Smooth muscle cell (in vitro differentiated cells): ENCODE data around the gene COL2A1. TPM values are rescaled to one million over a fixed set of nuclear protein-coding genes. Genes with fewer than 3 reads are reported as not detected.

Source experiments
- DNase-seq: peaks from one replicate; lab custom pipeline; 2025; ENCODE audit not compliant: unreplicated experiment; lab: John Stamatoyannopoulos, UW
- H2AFZ ChIP-seq: fragments of 200-600 bp; sonication (generic); 2 replicates; pipeline ENCODE4 v1.6.0; 2016; ENCODE audit warnings: antibody characterized with exemption, low read depth, mild to moderate bottlenecking
- H3F3A ChIP-seq: fragments of 200-600 bp; sonication (generic); 2 replicates; pipeline ENCODE4 v1.6.0; 2017; ENCODE audit warnings: antibody characterized with exemption, low read depth
- H3K27ac ChIP-seq: fragments of 200-600 bp; sonication (generic); 2 replicates; pipeline ENCODE4 v1.5.1; 2016; ENCODE audit warnings: low read depth, mild to moderate bottlenecking
- H3K27me3 ChIP-seq: fragments of 200-600 bp; sonication (generic); 2 replicates; pipeline ENCODE4 v1.6.1; 2016; ENCODE audit warnings: low read depth, mild to moderate bottlenecking
- H3K36me3 ChIP-seq: fragments of 200-600 bp; sonication (generic); 2 replicates; pipeline ENCODE4 v1.5.1; 2016; ENCODE audit warnings: low read depth
- H3K4me1 ChIP-seq: fragments of 200-600 bp; sonication (generic); 2 replicates; pipeline ENCODE4 v1.5.1; 2016; ENCODE audit warnings: low read depth
- H3K4me2 ChIP-seq: fragments of 200-600 bp; sonication (generic); 2 replicates; pipeline ENCODE4 v1.6.0; 2016; ENCODE audit warnings: mild to moderate bottlenecking
- H3K4me3 ChIP-seq: fragments of 200-600 bp; sonication (generic); 2 replicates; pipeline ENCODE4 v1.5.1; 2016; ENCODE audit warnings: mild to moderate bottlenecking
- H3K79me2 ChIP-seq: fragments of 200-600 bp; sonication (generic); 2 replicates; pipeline ENCODE4 v1.6.0; 2016; ENCODE audit warnings: low read depth, mild to moderate bottlenecking
- H3K9ac ChIP-seq: fragments of 200-600 bp; sonication (generic); 2 replicates; pipeline ENCODE4 v1.6.0; 2016; ENCODE audit warnings: low read depth
- H3K9me3 ChIP-seq: fragments of 200-600 bp; sonication (generic); replicated peaks from 2 replicates; pipeline ENCODE4 v1.5.1; 2016; ENCODE audit warnings: low read depth
- H4K20me1 ChIP-seq: fragments of 200-600 bp; sonication (generic); 2 replicates; pipeline ENCODE4 v1.6.0; 2016; ENCODE audit warnings: low read depth
- WGBS: methylation state at CpG from one replicate; pipeline ENCODE4 v1.1.7; 2016; ENCODE audit warnings: low lambda C conversion rate; 5-methylcytosine and 5-hydroxymethylcytosine counted together
- polyA plus RNA-seq: library from polyadenylated mRNA; unstranded; fragments of >200 nt; fragmentation: Nextera tagmentation; extraction: Ambion mirVana; gene quantifications from 2 replicates; pipeline ENCODE4 v1.2.1, GENCODE V29; 2016
- total RNA-seq: library from RNA; depleted of rRNA; stranded (reverse); fragments of >200 nt; gene quantifications from 2 replicates; pipeline ENCODE4 v1.2.3, GENCODE V29; 2014
- TF ChIP-seq, protein P1 (sequence below): fragments of 200-600 bp; sonication (generic); IDR thresholded peaks from 2 replicates; pipeline ENCODE4 v1.5.1; 2017; ENCODE audit warnings: borderline replicate concordance, mild to moderate bottlenecking, antibody characterized with exemption; ENCODE audit not compliant: insufficient read depth, poor library complexity, severe bottlenecking

Gene COL2A1
- total and polyA plus RNA-seq, 2 experiments from 2014 or later = 1.6 to 8.6 TPM

DNA sequence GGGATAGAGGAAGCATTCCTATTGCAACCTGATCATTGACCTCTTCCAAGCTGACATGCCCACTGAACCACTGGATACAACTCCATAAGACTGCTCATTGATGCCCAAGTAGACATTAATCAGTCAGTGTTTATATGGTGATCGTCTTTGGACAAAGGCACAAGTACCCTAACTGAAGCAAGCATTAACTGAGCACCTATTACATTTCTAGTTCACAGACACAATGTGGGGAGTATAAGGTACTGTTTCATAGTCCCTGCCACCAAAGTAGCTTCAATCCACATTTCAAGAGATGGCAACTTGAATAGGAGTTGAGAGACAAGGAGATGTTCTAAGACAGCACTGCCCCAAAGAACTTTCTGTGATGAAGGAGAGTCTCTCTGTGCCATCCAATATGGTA is 10.9 kb upstream of the COL2A1 start:
- no peaks in the 10 kb centered on the region for H3K36me3 ChIP-seq
- TF ChIP-seq, protein P1, sequence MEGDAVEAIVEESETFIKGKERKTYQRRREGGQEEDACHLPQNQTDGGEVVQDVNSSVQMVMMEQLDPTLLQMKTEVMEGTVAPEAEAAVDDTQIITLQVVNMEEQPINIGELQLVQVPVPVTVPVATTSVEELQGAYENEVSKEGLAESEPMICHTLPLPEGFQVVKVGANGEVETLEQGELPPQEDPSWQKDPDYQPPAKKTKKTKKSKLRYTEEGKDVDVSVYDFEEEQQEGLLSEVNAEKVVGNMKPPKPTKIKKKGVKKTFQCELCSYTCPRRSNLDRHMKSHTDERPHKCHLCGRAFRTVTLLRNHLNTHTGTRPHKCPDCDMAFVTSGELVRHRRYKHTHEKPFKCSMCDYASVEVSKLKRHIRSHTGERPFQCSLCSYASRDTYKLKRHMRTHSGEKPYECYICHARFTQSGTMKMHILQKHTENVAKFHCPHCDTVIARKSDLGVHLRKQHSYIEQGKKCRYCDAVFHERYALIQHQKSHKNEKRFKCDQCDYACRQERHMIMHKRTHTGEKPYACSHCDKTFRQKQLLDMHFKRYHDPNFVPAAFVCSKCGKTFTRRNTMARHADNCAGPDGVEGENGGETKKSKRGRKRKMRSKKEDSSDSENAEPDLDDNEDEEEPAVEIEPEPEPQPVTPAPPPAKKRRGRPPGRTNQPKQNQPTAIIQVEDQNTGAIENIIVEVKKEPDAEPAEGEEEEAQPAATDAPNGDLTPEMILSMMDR = no peak
- no peaks in the 10 kb centered on the region for H3K4me1 ChIP-seq
- 86% methylated on average over 1 of the region's 1 CpG for WGBS
- no peak overlapping the region for H3K4me2 ChIP-seq
- H3K4me3 ChIP-seq = no peak overlapping the region
- DNase-seq = no peak
- H3K9ac ChIP-seq = no peak overlapping the region
- no peaks in the 10 kb centered on the region for H3F3A ChIP-seq
- peaks cover 99% of the 10 kb centered on the region for H3K27me3 ChIP-seq
- H3K27ac ChIP-seq = no peak overlapping the region
- H4K20me1 ChIP-seq = no peaks in the 10 kb centered on the region
- H3K9me3 ChIP-seq = no peaks in the 10 kb centered on the region
- no peak overlapping the region for H2AFZ ChIP-seq
- no peaks in the 10 kb centered on the region for H3K79me2 ChIP-seq

DNA sequence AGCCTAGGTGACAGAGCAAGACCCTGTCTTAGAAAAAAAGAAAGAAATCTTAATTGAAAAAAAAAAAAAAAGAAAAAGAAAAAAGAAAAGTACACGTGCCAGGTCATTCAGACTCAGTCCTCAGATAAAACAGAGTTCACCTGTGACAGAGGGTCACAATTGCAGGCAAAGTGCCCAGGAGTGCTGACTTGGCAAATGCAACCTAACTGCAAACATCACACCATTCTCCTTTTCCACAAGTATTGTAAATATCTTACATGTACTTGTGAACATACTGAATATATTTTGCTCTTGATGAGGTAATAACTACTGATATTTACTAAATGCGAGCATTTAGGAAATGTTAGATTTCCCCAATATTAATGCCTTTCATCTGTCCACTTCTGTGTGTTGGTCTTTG is 9.0 kb upstream of the COL2A1 start:
- 76% methylated on average over 2 of the region's 2 CpGs for WGBS
- no peaks in the 10 kb centered on the region for H3K9me3 ChIP-seq
- TF ChIP-seq, protein P1 = no peak
- no peaks in the 10 kb centered on the region for H3K4me1 ChIP-seq
- H3K9ac ChIP-seq = no peak overlapping the region
- H3K4me3 ChIP-seq = no peak overlapping the region
- peaks cover 99% of the 10 kb centered on the region for H3K27me3 ChIP-seq
- no peaks in the 10 kb centered on the region for H3K79me2 ChIP-seq
- no peak for DNase-seq
- H3K4me2 ChIP-seq = no peak overlapping the region
- no peak overlapping the region for H2AFZ ChIP-seq
- H4K20me1 ChIP-seq = no peaks in the 10 kb centered on the region
- H3K36me3 ChIP-seq = no peaks in the 10 kb centered on the region
- no peak overlapping the region for H3K27ac ChIP-seq
- no peaks in the 10 kb centered on the region for H3F3A ChIP-seq

DNA sequence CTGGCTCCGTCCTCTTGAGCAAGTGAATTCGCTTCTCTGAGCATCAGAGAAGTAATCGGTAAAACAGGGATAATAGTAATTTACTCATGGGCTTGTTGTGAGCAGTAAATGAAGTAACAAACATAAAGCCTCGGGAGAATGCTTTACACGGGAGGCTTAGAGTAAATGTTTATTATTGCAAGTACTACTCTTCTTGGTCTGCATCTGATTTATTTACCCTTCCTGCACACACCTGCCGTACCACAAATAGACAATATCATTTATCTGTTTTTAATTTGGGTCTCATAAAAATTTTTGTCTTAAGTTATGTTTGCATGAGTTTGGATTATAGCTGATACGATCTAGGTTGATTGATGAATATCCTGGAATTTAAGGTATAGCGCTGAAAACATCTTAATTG is 7.8 kb upstream of the COL2A1 start:
- H3K79me2 ChIP-seq = no peaks in the 10 kb centered on the region
- no peak for DNase-seq
- TF ChIP-seq, protein P1 = no peak
- no peak overlapping the region for H2AFZ ChIP-seq
- no peak overlapping the region for H3K27ac ChIP-seq
- 77% methylated on average over 8 of the region's 8 CpGs for WGBS
- no peaks in the 10 kb centered on the region for H3F3A ChIP-seq
- no peak overlapping the region for H3K9ac ChIP-seq
- no peak overlapping the region for H3K4me3 ChIP-seq
- no peaks in the 10 kb centered on the region for H3K9me3 ChIP-seq
- H3K4me2 ChIP-seq = no peak overlapping the region
- no peaks in the 10 kb centered on the region for H3K4me1 ChIP-seq
- H4K20me1 ChIP-seq = no peaks in the 10 kb centered on the region
- peaks cover 99% of the 10 kb centered on the region for H3K27me3 ChIP-seq
- no peaks in the 10 kb centered on the region for H3K36me3 ChIP-seq

DNA sequence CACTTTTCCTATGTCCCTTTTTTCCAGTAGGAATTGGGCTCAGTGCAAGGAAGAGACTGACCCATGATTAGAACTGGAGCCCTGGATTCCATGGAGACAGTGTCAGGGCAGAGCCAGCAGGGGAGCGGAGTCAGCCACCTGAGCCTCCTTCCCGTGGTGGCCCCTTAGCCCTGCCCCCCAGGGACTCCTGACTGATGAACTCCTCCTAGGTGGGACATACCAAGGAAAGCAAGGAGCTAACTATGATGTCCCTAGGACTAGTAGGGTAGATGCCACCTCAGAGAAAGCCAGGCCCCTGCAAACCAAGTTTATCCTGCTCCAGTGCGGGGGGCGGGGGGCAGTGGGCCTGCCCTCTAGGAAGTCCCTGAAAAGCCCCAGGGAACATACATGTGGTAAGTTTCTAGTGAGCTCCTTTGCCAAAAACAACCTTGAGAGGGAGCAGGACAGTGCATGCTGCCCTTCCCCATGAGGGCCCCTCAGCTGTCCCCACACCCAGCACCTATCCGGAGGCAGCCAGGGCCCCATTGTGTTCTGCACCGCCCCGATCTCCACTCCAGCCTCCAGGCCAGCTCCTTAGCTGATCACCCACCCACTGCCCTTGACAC is 6.2 kb upstream of the COL2A1 start:
- peaks cover 3% of the 10 kb centered on the region for H3K4me1 ChIP-seq
- no peak overlapping the region for H3K9ac ChIP-seq
- H3K4me2 ChIP-seq = no peak overlapping the region
- no peak for DNase-seq
- H3F3A ChIP-seq = no peaks in the 10 kb centered on the region
- 73% methylated on average over 7 of the region's 7 CpGs for WGBS
- peaks cover 99% of the 10 kb centered on the region for H3K27me3 ChIP-seq
- no peaks in the 10 kb centered on the region for H3K9me3 ChIP-seq
- H3K36me3 ChIP-seq = no peaks in the 10 kb centered on the region
- H3K79me2 ChIP-seq = no peaks in the 10 kb centered on the region
- no peaks in the 10 kb centered on the region for H4K20me1 ChIP-seq
- TF ChIP-seq, protein P1 = no peak
- H3K27ac ChIP-seq = no peak overlapping the region
- no peak overlapping the region for H2AFZ ChIP-seq
- no peak overlapping the region for H3K4me3 ChIP-seq
